Stomach (tissue), 4 donors: Measurements from ENCODE around the gene REXO1.

Source experiments
- CTCF ChIP-seq, 7 experiments: fragments of 450-650 bp in 4 of 7; fragments of 200-600 bp in 3 of 7; sonication (generic) in 3 of 7; IDR thresholded peaks; one replicate each; pipeline ENCODE4 v1.5.1; 2016 to 2019; ENCODE audit warnings: antibody characterized with exemption in 7 of 7, control low read depth in 2 of 7, mild to moderate bottlenecking in 1 of 7
- EP300 ChIP-seq: sonication (generic); formaldehyde crosslinking; IDR thresholded peaks from one replicate; pipeline ENCODE4 v1.6.1; 2017; ENCODE audit warnings: antibody characterized with exemption
- POLR2A ChIP-seq, 4 donors: fragments of 450-650 bp; IDR thresholded peaks; one replicate each; pipeline ENCODE4 v1.6.1; 2016; ENCODE audit warnings: antibody characterized with exemption in 4 of 4, control low read depth in 2 of 4, mild to moderate bottlenecking in 1 of 4, moderate library complexity in 1 of 4

GRCh38 chr19:1780272-1780958, 67.9 kb downstream of the REXO1 start:
- TF ChIP-seq CTCF (IDR thresholded peaks at IDR 0.05) (no peak), POLR2A (IDR thresholded peaks at IDR 0.05) (no peak), EP300 (no peak)
